ENCODE measurements around the gene ARFIP1.
"Not testable (repeated sequence)": the region's sequence is repeated elsewhere in the genome, so short reads cannot be mapped to it uniquely, and the experiment has no call there.

ARFIP1 gene

GRCh38 chr4:152847376-152847775, 67.6 kb downstream of the ARFIP1 start:
- no peak for DNase-seq

- DNase-seq = no peak
These were observed 68.8 kb downstream of the ARFIP1 start for GRCh38 chr4:152848508-152848907.

- no peak for DNase-seq
These were observed 69.6 kb downstream of the ARFIP1 start for GRCh38 chr4:152849350-152849749.

- DNase-seq = no peak
These were observed 70.6 kb downstream of the ARFIP1 start for GRCh38 chr4:152850377-152850776.

GRCh38 chr4:152851226-152851625, 71.5 kb downstream of the ARFIP1 start:
- no peak for DNase-seq

- DNase-seq = no peak
These were observed 73.5 kb downstream of the ARFIP1 start for GRCh38 chr4:152853293-152853692.

- not testable (repeated sequence) for DNase-seq
These were observed 74.3 kb downstream of the ARFIP1 start for GRCh38 chr4:152854016-152854415.

GRCh38 chr4:152856960-152857359, 77.2 kb downstream of the ARFIP1 start:
- no peak for DNase-seq

GRCh38 chr4:152858934-152859333, 79.2 kb downstream of the ARFIP1 start:
- no peak for DNase-seq

GRCh38 chr4:152860046-152860445, 80.3 kb downstream of the ARFIP1 start:
- DNase-seq = no peak

- DNase-seq = no peak
These were observed 82.9 kb downstream of the ARFIP1 start for GRCh38 chr4:152862608-152863007.

- DNase-seq = no peak
These were observed 84.6 kb downstream of the ARFIP1 start for GRCh38 chr4:152864361-152864760.

GRCh38 chr4:152866432-152866993, 86.8 kb downstream of the ARFIP1 start:
- not testable (repeated sequence) for DNase-seq

GRCh38 chr4:152870606-152871005, 90.9 kb downstream of the ARFIP1 start:
- no peak for DNase-seq

- no peak for DNase-seq
These were observed 95.5 kb downstream of the ARFIP1 start for GRCh38 chr4:152875261-152875660.

- DNase-seq = no peak
These were observed 98.1 kb downstream of the ARFIP1 start for GRCh38 chr4:152877868-152878267.

- no peak for DNase-seq
These were observed 100.5 kb downstream of the ARFIP1 start for GRCh38 chr4:152880263-152880662.

- no peak for DNase-seq
These were observed 102.2 kb downstream of the ARFIP1 start for GRCh38 chr4:152881974-152882373.

- no peak for DNase-seq
These were observed 105.4 kb downstream of the ARFIP1 start for GRCh38 chr4:152885185-152885584.

GRCh38 chr4:152886201-152886600, 106.4 kb downstream of the ARFIP1 start:
- no peak for DNase-seq

GRCh38 chr4:152887981-152888380, 108.2 kb downstream of the ARFIP1 start:
- no peak for DNase-seq

GRCh38 chr4:152892974-152893373, 113.2 kb downstream of the ARFIP1 start:
- no peak for DNase-seq

- no peak for DNase-seq
These were observed 114.9 kb downstream of the ARFIP1 start for GRCh38 chr4:152894673-152895072.

GRCh38 chr4:152896811-152897210, 117.1 kb downstream of the ARFIP1 start:
- no peak for DNase-seq

- DNase-seq = not testable (repeated sequence)
These were observed 118.4 kb downstream of the ARFIP1 start for GRCh38 chr4:152898133-152898532.

- DNase-seq = no peak
These were observed 118.9 kb downstream of the ARFIP1 start for GRCh38 chr4:152898606-152899005.
